ENCODE measurements around the gene OPA1.

DNA sequence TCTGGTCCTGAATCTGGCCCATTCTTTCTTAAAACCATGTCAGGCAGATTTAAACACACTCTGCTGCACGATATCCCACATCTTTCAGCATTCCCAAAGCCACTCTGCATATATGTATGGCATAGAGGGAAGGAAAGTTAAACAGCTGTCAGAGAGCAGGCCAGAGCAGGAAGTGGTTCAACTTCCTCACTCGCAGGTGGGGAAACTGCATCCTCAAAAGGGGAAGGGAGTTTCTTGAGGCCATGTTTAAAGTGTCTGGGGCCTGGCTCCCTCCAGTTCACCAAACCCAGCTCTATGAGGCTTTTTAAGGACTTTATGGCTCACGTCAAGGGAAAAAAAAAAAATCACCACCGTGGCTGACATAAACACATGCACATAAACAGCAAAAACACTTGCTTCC lies 123.1 kb downstream of the OPA1 start:
- TF ChIP-seq POLR2AphosphoS5 (IDR thresholded peaks at IDR 0.05) = no peak
- TF ChIP-seq, protein P1, sequence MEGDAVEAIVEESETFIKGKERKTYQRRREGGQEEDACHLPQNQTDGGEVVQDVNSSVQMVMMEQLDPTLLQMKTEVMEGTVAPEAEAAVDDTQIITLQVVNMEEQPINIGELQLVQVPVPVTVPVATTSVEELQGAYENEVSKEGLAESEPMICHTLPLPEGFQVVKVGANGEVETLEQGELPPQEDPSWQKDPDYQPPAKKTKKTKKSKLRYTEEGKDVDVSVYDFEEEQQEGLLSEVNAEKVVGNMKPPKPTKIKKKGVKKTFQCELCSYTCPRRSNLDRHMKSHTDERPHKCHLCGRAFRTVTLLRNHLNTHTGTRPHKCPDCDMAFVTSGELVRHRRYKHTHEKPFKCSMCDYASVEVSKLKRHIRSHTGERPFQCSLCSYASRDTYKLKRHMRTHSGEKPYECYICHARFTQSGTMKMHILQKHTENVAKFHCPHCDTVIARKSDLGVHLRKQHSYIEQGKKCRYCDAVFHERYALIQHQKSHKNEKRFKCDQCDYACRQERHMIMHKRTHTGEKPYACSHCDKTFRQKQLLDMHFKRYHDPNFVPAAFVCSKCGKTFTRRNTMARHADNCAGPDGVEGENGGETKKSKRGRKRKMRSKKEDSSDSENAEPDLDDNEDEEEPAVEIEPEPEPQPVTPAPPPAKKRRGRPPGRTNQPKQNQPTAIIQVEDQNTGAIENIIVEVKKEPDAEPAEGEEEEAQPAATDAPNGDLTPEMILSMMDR (IDR thresholded peaks at IDR 0.05) = no peak

All from sigmoid colon (tissue), 4 donors.